C4-2B (cell line): ENCODE results near the gene WHAMM.

Source experiments
- ZFX ChIP-seq: fragments of 450-650 bp; IDR thresholded peaks from 2 replicates; pipeline ENCODE4 v1.6.1; 2017
- TF ChIP-seq, protein P1 (sequence below): fragments of 450-650 bp; conservative IDR thresholded peaks from 2 replicates; pipeline ENCODE4 v1.5.1; 2017; ENCODE audit warnings: mild to moderate bottlenecking

DNA sequence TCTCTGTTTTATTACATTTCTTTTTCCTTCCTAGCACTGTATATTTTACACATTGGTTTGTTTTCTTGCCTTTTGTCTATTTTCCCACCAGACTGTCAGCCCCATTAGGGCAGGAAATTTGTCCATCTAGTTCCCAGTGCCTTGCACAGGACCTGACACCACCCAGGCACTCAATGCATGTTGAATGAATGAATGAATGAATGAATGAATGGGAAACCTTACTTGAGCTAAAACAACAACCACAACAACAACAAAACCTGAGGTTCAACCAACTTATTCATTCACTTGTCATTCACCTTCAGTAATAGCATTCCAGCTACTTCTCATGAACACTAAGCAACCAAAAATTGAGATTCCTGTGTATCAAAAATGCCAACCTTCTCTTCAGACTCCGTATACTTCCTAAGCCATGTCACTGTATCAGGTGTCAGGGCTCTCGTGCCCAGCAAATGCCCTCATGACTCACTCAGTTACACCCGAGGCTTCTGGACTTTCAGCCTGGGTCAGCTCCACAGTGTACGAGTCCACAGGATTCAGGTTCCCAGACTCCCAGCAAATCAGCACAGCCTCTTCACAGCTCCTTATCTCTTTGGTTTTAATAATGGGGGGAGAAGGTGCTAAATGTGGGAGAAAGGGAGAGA, 40.9 kb upstream of the WHAMM start:
- TF ChIP-seq, protein P1, sequence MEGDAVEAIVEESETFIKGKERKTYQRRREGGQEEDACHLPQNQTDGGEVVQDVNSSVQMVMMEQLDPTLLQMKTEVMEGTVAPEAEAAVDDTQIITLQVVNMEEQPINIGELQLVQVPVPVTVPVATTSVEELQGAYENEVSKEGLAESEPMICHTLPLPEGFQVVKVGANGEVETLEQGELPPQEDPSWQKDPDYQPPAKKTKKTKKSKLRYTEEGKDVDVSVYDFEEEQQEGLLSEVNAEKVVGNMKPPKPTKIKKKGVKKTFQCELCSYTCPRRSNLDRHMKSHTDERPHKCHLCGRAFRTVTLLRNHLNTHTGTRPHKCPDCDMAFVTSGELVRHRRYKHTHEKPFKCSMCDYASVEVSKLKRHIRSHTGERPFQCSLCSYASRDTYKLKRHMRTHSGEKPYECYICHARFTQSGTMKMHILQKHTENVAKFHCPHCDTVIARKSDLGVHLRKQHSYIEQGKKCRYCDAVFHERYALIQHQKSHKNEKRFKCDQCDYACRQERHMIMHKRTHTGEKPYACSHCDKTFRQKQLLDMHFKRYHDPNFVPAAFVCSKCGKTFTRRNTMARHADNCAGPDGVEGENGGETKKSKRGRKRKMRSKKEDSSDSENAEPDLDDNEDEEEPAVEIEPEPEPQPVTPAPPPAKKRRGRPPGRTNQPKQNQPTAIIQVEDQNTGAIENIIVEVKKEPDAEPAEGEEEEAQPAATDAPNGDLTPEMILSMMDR = no peak
- TF ChIP-seq ZFX = no peak
